ENCODE measurements around the gene LCAT. TPM values are rescaled to one million over a fixed set of nuclear protein-coding genes. Genes with fewer than 3 reads are reported as not detected.

Gene LCAT
- total RNA-seq, 1 donor from 2014 or later: 31.9 TPM

DNA sequence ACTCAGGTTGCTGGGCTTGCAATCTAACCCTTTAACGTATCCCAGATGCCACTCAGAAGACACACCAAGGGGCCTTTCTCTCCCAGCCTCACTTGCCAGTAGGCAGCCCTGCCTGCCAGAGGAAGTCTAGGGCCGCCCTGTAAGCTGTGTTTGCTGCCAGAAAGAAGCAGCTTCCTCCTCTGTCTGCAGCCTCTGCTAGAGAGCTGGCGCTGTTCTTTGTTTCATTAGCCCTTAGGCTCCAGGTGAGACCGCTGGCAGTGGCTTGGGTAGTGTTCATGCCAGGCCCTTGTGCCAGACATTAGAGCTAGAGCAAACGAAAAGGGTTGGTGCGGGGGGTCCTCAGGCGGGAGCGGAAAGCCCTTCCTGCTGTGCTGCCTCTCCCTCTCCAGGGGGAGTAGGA lies 21.2 kb downstream of the LCAT start:
- DNase-seq (ENCODE audit: low spot score, unreplicated experiment): no peak
- H3K27ac Mint-ChIP-seq: no peak overlapping the region
- no peak for TF ChIP-seq CTCF (IDR thresholded peaks at IDR 0.05; ENCODE audit: unreplicated experiment)
- no peak overlapping the region for H3K4me3 Mint-ChIP-seq (ENCODE audit: low read depth)
- no peaks in the 10 kb centered on the region for H3K4me1 Mint-ChIP-seq (ENCODE audit: low read depth)
- no peaks in the 10 kb centered on the region for H3K27me3 Mint-ChIP-seq
- peaks cover 2% of the 10 kb centered on the region for H3K36me3 Mint-ChIP-seq (ENCODE audit: insufficient read depth)
- H3K9me3 Mint-ChIP-seq (ENCODE audit: low read depth): no peaks in the 10 kb centered on the region

GRCh38 chr16:67922221-67922620 lies 21.7 kb downstream of the LCAT start:
- H3K36me3 Mint-ChIP-seq (ENCODE audit: insufficient read depth): peaks cover 3% of the 10 kb centered on the region
- H3K9me3 Mint-ChIP-seq (ENCODE audit: low read depth): no peaks in the 10 kb centered on the region
- no peak for DNase-seq (ENCODE audit: low spot score, unreplicated experiment)
- no peaks in the 10 kb centered on the region for H3K27me3 Mint-ChIP-seq
- H3K4me3 Mint-ChIP-seq (ENCODE audit: low read depth): no peak overlapping the region
- no peaks in the 10 kb centered on the region for H3K4me1 Mint-ChIP-seq (ENCODE audit: low read depth)
- TF ChIP-seq CTCF (IDR thresholded peaks at IDR 0.05; ENCODE audit: unreplicated experiment): no peak
- no peak overlapping the region for H3K27ac Mint-ChIP-seq

GRCh38 chr16:67919622-67920221 lies 24.2 kb downstream of the LCAT start:
- Mint-ChIP-seq H3K36me3 (ENCODE audit: insufficient read depth) (peaks cover 3% of the 10 kb centered on the region), H3K27me3 (no peaks in the 10 kb centered on the region), H3K4me1 (ENCODE audit: low read depth) (peaks cover 3% of the 10 kb centered on the region), H3K9me3 (ENCODE audit: low read depth) (no peaks in the 10 kb centered on the region), H3K4me3 (ENCODE audit: low read depth) (no peak overlapping the region), H3K27ac (peak overlapping the region; percentile 71)
- TF ChIP-seq CTCF (IDR thresholded peaks at IDR 0.05; ENCODE audit: unreplicated experiment): no peak
- no peak for DNase-seq (ENCODE audit: low spot score, unreplicated experiment)

DNA sequence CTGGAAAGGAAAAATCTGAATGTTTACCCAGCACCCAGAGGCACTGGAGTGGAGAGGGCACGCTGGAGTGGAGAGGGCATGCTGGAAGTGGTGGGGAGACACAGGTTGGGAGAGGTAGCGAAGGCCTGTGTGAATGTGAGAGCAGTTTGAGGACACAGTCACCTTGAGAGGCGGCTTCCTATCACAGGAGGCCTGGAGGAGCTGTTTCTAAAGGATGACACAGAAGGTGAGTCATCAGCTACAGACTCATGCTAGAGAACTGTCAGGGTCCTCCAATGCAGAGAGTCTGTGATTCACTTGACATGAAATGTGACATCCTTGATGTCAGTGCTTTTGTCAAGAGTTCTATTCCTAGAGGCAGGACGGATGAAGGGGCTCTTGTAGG lies 26.1 kb downstream of the LCAT start:
- DNase-seq (ENCODE audit: low spot score, unreplicated experiment): no peak
- TF ChIP-seq CTCF (IDR thresholded peaks at IDR 0.05; ENCODE audit: unreplicated experiment): no peak
- peaks cover 3% of the 10 kb centered on the region for H3K36me3 Mint-ChIP-seq (ENCODE audit: insufficient read depth)
- no peaks in the 10 kb centered on the region for H3K27me3 Mint-ChIP-seq
- peak overlapping the region; percentile 72 for H3K27ac Mint-ChIP-seq
- H3K4me3 Mint-ChIP-seq (ENCODE audit: low read depth): no peak overlapping the region
- no peaks in the 10 kb centered on the region for H3K9me3 Mint-ChIP-seq (ENCODE audit: low read depth)
- peaks cover 6% of the 10 kb centered on the region for H3K4me1 Mint-ChIP-seq (ENCODE audit: low read depth)

DNA sequence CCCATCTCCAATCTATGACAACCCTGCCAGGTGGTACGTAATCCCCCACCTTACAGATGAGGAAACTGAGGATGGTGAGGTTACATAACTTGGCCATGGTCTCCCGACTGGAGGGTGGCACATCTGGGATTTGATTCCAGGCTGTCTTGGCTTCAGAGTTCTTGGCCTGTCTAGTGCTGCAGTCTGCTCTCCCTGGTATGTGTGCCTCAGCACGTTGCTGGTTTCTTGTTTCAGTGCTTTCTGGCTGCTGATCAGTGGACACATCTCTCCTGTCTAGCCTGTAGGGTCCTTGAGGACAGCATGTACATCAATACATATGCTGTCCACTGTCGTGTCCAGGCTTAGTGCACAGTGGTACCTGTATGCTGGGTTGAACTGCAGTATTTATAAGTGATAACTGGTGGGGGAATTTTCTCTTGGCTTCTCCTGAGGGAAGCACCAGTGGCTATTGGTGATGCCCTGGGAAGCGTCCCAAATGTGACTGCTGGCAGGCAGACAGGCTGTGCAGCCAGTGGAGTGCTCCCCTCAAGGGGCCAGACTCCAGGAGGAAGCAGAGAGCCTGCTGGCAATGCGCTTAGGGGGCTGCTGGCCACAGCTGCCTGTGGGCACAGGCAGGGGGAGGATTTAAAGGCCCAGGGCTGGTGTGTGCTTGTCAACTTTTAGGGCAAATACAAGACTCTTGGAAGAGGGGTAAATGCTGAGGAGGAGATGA lies 26.6 kb downstream of the LCAT start:
- Mint-ChIP-seq H3K27me3 (no peaks in the 10 kb centered on the region), H3K36me3 (ENCODE audit: insufficient read depth) (peaks cover 3% of the 10 kb centered on the region), H3K4me3 (ENCODE audit: low read depth) (no peak overlapping the region), H3K27ac (peak overlapping the region; percentile 72), H3K4me1 (ENCODE audit: low read depth) (peaks cover 6% of the 10 kb centered on the region), H3K9me3 (ENCODE audit: low read depth) (no peaks in the 10 kb centered on the region)
- no peak for DNase-seq (ENCODE audit: low spot score, unreplicated experiment)
- no peak for TF ChIP-seq CTCF (IDR thresholded peaks at IDR 0.05; ENCODE audit: unreplicated experiment)

Data from progenitor cell of endocrine pancreas (in vitro differentiated cells).